Measurements from ENCODE around the gene COL17A1.

COL17A1 gene

DNA sequence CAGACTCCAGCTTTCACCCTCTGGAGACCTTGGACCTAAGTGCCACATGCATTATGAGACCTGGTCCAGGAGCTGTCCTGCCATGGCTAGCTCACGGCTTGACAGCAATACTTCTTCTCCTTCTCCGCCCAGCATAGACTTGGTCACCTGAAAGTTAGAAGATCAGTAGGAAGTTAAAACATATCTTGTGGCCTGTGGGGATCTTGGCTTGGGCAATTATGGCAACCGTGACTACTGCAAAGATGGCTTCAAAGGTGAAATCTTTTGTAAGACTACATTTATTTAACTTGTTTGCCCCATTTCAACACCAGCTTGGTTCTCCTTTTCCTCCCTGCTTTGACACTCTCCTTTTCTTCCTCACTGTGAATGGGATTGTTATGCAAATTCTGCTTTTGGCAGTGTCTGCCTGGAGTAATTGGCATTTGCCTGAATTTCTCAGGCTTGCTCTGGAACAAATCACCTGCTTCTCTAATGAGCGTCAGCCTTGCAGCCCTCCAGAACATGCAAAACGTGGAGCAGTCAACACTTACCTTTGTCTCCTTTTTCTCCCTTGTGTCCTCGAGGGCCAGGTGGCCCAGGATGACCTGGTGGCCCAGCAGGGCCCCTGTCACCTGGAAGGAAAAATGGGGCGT, 53.4 kb downstream of the COL17A1 start:
- DNase-seq = no peak

DNA sequence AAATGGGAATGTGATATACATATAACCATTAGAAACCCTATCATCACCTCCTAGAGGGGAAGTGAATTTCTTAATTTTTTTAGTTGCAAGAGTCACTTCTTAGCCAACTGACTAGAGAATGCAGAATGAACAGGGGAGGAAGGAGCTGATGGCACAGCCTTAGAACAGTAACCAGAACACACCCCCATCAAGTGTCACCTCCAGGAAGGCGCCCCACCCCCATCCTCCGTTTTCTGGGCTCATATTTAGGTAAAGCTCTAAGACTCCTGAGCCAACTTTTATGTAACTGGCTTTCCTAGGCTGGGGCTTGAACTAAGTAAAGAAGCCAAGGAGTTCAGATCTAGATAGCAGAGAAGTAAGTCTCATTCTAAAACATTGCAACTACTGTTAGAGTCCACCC, 54.0 kb downstream of the COL17A1 start:
- DNase-seq = no peak

DNA sequence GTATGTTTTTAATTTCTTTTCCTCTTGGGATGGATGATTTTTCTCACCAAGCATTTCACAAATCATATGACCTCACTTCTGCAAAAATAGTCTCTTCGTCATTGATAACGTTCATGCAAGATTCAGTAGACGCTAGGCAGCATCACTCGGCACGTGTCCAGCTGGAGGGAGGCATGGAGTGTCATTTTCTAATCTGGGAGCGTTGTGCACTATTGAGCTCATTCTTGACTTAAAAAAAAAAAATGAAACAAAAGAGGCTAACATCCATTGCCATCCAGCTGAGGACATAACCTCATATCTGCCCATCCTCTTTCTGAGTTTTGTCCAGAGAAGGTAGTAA, 56.2 kb downstream of the COL17A1 start:
- DNase-seq = no peak

DNA sequence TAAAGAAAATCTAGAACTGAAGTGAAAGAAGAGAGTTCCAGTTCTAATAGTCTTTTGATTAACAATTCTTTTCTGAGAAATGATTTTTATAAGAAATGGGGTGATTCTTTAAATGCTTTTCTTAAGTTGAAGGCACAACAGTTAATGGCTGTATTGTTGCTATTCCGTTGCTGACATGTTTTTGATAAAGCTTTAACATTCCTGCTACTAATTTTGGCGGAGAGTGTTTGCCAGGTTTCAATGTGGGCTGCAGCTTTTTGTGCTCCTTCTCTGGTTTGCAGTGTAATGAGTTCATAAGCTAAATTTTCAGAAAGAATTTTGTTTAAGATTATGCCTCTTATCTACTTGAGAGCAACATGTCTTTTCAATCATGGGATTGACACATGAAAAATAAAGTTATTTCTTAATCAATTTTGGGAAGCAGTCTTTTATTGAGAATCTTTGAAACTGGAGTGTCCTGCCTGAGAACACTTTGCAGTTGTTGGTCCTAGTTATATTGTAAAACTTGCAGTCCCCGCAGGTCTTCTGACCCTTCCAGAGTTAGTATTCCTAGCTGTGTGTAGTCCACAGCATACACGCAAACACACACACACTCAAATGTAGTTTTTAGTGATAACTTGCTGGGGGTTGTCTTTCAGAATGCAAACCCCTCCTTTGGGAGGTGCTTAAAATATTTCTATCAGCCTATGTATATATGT, 56.7 kb downstream of the COL17A1 start:
- no peak for DNase-seq

DNA sequence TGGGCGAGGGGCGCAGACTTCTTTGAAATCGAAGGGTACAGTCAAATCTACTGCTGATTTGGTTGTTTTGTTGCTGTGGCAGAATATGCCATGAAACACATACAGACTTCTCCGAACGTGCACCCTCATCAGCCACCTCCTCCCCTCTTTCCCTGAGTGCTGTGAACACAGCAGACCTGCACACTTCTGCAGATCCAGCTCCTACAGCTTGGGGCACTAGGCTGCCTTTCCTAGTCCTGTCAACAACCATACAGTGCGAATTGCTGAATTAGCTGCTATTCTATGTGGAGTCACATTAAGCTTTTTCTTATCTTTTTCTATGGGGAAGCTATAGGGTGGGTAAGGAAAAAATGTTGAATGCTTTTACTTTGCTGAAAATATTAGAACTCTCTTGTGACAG, 57.5 kb downstream of the COL17A1 start:
- no peak for DNase-seq

DNA sequence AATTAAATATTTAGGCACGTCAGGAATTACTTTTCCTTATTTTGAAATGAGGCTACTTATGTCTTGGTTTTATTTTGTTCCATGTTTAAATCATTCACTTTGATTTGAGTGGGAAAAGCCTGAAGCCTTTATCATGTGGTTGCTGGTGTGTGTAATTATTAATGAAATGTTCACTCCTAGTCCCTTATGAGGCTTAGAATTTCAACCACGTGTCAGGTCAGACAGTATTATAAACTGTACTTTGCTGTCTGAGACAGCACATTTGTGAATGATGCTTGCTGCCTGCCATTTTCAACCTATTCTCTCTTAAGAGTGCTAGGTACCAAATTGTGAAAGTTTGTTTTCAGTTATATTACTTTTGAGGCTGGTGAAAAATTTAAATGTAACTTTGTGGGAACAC, 58.9 kb downstream of the COL17A1 start:
- DNase-seq = no peak

DNA sequence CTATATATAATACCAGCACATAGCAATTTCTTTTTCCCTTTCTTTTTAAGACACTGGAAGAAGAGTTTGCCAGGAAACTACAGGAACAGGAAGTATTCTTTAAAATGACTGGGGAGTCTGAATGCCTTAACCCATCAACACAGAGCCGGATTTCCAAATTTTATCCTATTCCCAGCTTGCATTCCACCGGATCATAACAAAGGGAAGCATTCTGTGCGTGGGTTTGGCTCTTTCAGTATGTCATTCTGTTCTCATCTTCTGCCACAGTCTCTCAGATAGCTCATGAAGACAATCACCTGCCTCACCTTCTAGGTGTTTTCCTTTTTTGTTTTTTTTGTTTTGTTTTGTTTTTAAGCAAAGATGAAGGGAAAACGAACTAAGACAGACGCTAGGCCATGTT, 60.2 kb downstream of the COL17A1 start:
- no peak for DNase-seq

DNA sequence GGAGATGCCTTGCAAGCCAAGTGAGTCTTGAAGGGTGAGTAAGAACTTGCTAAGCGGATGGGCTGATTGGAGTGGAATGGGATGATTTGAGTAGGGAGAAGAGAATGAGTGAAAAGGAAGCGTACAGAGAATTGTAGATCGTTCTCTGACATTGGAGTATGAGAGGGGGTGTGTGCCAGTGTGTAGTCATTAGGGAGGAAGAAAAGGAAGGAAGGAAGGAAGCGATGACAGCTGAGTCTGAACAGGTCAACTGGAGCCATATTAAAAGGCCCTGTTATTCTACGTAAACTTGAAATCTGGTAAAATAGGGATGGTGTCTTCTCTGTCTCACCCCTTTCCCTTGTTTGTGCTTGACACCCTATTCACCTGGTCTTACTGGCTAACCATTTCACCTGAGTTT, 63.7 kb downstream of the COL17A1 start:
- no peak for DNase-seq

DNA sequence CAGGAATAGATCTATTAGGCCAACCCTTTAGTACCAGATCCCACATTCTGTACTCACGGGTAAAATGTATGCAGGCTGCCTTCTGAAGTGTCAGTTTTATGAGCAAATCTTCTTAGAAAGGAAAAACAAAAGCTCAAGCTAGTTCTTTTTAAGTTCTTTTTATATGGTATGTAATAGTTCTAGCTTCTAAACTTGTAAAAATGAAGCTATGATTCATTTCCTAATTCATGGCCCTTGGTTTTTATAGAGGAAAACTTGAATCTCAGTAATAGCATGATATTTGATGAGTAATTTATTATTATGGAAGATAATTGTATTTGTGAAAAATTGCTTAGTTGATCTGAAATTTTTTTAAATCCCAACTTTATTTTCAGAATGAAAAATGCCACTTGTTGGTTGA, 64.4 kb downstream of the COL17A1 start:
- DNase-seq = no peak

DNA sequence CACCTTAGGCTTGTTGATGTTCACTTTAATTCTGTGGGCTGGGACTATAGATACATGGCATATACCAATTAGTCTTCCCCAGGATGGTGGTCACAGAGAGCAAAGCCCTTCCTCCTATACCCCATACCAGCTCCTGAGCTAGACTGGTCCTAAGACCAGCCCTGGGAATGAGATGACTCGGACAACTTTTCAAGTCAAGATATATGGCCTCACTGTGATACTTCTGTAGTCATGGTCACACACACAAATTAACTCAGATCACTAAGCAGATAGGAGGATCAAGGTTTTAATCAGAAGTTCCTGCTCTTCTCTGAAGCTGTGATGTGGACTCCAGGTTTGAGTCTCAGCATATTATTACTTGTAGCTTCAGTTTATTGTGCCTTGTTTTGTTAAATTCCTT, 65.7 kb downstream of the COL17A1 start:
- DNase-seq = no peak

DNA sequence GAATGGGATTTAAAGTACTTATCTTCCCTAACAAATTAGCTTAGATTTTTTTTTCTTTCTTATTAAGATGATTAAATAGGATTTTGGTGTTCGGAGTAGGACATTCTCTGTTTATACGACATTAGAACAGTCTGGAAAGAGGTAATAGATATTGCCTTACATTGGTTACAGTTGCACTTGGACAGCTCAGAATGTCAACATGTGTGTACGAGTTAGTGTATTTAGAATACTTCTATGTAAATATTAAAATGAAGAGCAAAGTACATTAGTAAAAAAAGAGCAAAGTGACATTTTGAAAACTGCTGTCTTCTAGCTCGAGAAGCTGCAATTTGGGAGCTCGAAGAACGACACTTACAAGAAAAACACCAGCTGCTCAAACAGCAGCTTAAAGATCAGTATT, 67.2 kb downstream of the COL17A1 start:
- no peak for DNase-seq

DNA sequence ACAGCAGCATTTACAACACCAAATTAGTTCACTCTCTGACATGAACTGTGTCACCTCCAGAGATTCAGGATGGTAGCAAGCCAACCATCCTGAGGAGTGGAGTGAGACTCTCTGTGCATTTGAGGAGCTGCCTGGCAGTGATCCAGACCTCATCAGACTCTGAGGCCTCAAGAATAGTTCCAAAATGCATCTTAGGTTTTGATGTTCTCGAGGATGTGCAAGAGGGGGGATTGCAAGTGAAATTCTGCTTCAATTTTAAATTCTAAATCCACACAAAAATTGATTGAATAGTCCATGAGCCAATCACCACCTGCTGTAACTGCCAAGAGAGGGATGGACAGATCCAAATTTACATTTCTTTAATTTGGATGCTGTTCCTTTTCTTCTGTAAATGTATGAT, 69.0 kb downstream of the COL17A1 start:
- no peak for DNase-seq

DNA sequence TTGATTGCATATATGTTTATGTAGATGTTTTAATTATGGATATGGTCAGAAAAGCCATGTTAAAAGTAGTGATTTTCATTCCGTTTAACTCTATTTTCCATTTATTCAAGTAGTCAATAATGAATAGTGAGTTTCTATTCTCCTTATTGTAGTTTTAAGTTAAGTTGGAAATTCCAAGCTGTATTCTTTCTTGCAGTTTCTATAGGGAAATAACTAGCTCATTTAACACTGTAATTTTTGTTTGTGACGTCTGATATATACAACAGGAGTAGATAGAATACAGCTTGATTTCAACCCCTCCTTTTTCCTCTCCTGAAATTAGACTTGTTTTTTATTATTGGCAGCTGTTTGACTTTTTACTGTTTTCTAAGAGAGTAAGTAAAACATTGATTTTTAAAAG, 71.5 kb downstream of the COL17A1 start:
- DNase-seq = no peak

DNA sequence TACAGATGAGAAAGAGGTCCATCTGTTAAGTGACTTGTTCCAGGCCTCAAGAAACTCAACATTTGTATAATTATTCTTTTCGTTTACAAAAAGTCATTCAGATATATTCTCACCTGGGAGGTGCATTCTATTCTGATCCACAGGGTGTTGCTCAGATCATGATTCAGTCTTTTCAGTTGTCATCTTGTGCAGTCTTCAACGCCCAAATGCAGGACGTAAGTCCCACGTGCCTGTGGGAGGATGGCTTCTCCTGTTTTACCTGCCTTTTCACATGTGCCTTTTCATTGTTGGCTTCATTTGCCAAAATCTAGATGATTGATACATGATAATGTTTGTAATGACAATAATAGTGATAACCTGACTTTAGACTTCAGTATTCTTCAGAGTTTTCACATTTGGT, 72.2 kb downstream of the COL17A1 start:
- DNase-seq = no peak

DNA sequence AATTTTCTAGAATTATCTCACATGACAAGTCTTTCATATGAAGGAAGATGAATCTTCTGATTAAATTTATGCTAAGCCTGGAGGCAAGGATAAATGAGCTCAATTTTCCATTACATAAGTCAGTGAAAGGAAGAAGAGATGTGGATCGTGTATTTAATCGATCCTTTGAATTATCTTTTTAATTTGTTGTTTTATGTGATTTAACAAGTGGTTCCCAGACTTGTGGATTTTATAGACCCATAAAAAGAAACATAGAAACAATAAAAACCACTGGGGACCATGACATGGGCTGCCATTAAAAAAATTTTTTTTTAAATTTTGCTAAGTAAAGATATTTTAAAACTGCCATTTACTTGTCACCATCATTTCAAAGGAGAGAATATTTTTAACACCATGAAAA, 73.8 kb downstream of the COL17A1 start:
- DNase-seq = no peak

DNA sequence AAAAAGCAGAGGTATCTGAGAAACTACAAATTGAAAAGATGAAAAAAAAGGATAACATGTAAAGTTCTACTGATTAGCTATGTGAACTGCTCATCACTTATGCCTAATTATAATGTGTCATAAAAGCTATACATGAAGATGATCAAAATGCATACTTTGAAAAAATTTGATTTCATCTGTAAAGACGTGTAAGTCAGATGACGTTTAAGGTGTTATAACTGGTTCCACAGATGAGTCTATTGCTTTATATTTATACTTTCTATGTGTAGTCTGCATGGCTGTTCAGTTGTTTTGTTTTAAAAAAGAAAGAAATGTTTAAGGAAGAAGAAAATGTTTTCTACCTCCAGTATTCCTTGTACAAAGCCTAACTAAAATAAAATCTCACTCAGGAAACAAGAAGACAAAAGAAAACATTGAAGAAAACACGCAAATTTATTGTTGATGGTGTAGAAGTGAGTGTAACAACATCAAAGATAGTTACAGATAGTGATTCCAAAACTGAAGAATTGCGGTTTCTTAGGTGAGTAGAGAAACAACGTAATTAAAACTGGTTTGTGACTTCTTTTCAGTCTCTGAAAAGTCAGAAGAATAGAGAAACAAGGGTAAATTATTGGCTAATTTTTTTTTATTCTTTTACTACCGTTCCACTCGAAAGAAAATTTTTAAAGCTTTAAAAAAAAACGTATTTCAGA, 80.4 kb downstream of the COL17A1 start:
- no peak for DNase-seq

DNA sequence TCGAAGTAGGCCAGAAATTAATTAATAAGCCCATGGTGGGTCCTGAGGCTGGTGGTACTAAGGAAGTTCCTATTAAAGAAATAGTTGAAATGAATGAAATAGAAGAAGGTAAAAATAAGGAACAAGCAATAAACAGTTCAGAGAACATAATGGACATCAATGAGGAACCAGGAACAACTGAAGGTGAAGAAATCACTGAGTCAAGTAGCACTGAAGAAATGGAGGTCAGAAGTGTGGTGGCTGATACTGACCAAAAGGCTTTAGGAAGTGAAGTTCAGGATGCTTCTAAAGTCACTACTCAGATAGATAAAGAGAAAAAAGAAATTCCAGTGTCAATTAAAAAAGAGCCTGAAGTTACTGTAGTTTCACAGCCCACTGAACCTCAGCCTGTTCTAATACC, 82.8 kb downstream of the COL17A1 start:
- DNase-seq = no peak

DNA sequence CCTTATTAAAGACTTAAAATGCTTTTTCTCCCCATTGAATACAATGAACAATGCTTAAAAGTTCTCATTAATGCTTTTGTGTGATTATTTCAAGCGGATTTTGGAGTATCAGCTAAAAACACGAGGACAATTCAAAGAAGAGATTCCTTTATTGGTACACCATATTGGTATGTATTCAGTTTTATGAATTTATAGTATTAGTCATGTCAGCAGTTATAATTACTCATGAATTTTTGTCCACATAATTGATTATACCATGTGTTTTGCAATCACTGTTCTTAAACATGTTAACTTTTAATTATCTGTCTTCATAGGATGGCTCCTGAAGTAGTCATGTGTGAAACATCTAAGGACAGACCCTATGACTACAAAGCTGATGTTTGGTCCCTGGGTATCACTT, 86.9 kb downstream of the COL17A1 start:
- no peak for DNase-seq

DNA sequence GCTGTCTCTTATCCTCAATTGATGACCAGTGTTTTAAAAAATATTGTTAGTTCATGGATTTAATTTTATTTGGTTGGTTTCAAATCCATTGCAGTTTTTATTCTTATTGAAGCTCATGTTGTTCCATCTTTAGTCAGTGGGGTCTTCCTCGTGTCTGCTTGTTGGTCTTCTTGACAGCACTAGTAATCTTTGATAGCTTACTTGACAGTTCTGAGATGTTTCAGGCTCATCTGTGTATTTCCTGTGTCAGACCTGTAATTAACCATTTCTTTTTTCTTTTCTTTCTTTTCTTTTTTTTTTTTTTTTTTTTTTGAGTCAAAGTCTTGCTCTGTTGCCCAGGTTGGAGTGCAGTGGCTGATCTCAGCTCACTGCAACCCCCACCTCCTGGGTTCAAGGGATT, 90.5 kb downstream of the COL17A1 start:
- DNase-seq = no peak

DNA sequence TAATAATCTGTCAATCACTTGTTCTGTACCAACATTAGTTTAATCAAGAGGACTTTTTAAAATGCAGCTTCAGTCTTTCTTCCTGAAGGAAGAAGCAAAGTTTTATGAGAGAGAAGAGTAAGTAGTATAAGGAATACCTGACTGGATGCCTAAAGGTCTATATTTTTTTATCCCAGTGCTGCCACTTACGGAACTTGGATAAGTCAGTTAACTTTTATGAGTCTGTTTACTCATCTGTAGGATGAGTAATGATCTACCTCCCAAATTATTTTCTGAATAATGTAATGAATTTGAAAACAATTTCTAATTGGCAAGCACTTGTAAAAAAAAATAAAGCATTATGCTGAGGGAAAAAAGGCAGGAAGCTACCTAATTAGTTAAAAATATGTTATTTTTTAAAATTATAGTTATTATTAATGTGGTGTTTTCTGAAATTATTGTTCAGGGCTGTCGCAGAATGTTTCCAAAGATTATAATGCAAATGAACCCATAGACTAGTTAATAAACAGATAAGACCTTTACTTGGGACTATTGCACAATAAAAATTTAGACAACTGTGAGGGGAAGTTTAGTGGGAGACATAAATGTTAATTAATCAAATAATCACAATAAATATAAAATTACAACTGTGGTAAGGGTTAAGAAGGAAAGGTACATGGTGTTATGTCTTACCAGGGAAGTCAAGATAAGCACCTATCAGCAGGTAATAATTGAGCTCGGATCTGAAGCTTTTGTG, 94.1 kb downstream of the COL17A1 start:
- DNase-seq = no peak

DNA sequence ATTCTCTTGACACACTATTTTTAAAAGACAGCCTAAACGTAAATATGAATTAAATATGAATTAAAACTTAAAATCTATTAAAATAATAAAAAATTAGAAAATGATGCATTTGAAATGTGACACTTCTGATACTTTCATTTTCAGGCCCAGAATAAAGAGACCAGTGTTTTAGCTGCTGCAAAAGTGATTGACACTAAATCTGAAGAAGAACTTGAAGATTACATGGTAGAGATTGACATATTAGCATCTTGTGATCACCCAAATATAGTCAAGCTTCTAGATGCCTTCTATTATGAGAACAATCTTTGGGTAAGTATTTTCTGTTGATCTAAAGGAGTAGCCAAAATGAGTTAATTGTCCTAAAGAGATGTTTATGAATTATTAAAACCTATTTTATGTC, 95.1 kb downstream of the COL17A1 start:
- no peak for DNase-seq

DNA sequence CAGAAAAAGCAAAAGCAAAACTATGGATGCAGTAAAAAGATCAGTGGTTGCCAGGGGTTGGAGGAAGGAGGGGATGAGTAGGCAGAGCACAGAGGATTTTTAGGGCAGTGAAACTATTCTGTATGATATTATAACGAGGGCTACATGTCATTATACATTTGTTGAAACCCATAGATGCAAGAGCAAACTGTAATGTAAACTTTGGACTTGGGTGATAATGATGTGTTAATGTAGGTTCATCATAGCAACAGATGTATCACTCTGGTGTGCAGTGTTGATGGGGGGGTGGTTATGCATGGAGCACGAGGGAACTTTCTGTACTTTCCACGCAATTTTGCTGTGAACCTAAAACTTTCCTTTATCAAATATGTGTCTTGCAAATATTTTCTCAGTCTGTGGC, 95.6 kb downstream of the COL17A1 start:
- no peak for DNase-seq

DNA sequence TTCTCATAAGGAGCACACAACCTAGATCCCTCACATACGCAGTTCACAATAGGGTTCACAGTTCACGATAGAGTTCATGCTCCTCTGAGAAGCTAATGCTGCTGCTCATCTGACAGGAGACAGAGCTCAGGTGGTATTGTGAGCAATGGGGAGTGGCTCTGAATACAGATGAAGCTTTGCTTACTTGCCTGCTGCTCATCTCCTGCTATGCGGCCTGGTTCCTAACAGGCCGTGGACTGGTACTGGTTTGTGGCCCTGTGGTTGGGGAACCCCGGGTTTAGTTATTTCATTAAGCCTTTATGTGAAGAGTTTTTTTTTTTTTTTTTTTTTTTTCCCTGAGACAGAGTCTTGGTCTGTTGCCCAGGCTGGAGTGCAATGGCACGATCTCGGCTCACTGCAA, 99.3 kb downstream of the COL17A1 start:
- DNase-seq = peak in 2 of 5 donors; percentile 13 to 47

DNA sequence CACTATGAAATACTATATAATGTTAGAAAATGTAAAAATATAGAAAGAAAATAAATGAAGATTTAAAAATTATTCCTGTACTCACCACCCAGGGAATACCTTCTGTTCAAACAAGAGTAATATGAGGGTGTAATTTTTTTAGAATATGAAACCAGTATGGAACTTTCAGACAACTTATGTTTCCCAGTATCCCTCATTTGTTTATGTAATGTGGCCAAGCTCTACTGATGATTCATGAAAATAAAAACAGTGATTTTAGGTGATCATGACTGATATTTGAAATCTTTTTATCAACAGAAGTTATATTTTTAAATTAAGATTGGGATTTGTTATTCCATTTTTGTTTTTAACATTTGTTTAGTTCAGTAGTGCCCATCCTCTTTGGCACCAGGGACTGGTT, 100.0 kb downstream of the COL17A1 start:
- no peak for DNase-seq

All from T-helper 1 cell (primary cell).